GM12873 (cell line): Measurements from ENCODE around the gene HSH2D.

ENCODE experiments used
- TF ChIP-seq, protein P1 (sequence below): IDR thresholded peaks from 2 replicates; pipeline ENCODE4 v1.5.1; 2012; ENCODE audit warnings: low read depth, mild to moderate bottlenecking, moderate library complexity, low read length, control low read depth; ENCODE audit not compliant: insufficient read depth; ENCODE audit errors: missing control alignments

HSH2D gene

DNA sequence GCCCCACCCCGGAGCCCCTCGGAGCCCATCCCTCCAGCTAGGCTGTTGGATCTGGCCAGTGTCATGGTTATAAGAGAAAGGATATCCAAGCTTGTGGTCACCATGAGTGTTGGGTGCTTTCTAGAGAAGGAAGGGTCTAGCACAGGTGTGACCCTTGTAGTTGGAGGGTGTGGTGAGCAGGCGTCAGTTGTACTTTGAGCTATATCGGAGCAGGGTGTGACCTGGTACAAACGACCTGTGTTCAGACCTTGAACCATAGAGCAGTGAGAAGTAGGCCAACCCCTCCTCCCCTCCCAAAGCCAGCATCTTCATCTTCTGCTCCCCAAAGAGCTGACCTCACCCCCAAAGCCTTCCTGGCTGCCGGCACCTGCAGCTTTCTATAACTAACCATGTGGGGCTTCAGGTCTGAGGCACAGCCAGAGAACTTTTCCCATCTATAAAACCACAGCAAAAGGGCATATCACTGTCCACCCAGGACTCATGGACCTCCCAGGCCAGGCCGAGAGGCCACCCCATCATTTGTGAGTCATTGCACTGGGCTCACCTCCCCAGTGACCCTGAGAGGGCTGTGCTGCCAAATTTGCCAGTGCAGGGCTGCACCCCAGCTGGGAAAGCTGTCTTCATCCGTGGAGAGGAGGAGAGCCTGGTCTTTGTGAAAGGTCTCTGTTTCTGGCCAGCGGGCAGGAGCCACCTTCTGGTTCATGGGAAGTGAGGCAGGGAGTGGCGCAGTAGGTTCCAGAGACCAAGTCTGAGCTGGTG, 17.6 kb upstream of the HSH2D start:
- TF ChIP-seq, protein P1, sequence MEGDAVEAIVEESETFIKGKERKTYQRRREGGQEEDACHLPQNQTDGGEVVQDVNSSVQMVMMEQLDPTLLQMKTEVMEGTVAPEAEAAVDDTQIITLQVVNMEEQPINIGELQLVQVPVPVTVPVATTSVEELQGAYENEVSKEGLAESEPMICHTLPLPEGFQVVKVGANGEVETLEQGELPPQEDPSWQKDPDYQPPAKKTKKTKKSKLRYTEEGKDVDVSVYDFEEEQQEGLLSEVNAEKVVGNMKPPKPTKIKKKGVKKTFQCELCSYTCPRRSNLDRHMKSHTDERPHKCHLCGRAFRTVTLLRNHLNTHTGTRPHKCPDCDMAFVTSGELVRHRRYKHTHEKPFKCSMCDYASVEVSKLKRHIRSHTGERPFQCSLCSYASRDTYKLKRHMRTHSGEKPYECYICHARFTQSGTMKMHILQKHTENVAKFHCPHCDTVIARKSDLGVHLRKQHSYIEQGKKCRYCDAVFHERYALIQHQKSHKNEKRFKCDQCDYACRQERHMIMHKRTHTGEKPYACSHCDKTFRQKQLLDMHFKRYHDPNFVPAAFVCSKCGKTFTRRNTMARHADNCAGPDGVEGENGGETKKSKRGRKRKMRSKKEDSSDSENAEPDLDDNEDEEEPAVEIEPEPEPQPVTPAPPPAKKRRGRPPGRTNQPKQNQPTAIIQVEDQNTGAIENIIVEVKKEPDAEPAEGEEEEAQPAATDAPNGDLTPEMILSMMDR, result no peak

DNA sequence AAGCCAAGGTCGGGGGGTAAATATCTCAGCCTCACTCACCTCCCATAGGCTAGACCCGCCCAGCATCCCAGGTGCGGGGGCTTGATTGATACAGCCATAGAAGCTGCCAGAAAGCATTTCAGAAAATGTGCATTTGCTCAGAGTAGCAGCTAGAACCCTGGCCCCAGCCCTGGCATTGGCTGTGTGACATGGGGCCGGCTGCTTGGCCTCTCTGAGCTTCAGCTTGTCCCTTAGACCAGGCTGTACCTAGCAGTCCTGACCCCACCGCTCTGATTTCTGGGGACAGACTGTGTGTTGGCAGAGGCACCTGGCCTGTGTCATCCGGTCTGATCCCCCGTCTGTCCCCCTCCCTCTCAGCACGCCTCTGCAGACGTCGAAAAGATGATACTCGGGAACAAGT, 16.4 kb upstream of the HSH2D start:
- TF ChIP-seq, protein P1, result no peak

DNA sequence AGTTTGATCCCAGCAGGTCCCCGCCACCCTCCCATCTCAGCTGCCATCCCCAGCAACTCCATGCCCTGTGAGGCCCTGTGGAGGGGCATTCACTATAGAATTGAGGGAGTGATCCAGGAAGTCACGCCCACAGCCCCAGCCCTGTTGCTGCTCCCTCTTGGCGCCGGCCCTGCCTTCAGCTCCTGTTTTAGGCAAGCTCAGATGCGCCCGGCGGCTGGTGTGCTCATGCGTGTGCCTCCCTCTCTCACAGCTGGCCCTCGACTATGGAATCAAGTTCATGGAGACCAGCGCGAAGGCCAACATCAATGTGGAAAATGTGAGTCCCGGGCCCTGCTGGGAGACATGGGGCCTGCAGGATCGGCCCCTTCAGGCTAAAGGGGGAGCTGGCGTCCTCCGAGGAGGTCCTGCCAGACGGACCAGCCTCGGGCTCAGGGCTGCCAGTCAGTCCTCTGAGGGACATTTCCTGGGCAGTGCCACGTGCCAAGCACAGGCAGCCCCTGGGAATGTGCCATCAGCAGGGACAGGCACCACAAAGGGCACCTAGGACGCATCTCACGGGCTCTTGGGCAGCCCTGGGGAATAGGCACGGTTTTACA, 15.6 kb upstream of the HSH2D start:
- TF ChIP-seq, protein P1, result no peak

DNA sequence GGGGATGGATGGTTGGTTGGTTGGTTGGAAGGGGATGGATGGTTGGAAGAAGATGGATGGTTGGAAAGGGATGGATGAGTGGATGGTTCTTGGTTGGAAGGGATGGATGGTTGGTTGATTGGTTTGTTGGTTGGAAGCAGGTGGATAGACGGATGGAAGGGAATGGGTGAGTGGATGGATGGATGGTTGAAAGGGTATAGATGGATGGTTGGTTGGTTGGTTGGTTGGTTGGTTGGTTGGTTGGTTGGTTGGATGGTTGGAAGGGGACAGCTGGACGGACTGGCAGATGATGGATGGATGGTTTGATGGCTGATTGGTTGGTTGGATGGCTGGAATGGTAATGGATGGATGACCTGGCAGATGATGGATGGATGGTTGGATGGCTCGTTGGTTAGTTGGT, 11.8 kb upstream of the HSH2D start:
- TF ChIP-seq, protein P1, result no peak

DNA sequence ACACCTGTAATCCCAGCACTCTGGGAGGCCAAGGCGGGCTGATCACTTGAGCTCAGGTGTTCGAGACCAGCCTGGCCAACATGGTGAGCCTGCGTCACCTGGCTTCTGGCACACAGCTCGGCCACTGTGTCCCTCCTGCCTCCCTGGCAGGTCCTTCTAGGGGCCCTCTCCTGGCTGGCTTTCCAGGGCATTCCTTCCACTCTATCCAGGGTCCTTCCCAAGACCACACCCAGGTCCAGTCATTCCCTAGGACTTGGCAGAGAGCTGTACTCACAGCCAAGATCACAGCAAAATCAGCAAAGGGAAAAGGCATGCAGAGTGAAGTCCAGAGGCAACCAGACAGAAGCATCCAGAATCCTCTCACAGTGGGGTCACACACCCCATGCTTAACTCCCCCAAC, 9.7 kb upstream of the HSH2D start:
- TF ChIP-seq, protein P1, result no peak

DNA sequence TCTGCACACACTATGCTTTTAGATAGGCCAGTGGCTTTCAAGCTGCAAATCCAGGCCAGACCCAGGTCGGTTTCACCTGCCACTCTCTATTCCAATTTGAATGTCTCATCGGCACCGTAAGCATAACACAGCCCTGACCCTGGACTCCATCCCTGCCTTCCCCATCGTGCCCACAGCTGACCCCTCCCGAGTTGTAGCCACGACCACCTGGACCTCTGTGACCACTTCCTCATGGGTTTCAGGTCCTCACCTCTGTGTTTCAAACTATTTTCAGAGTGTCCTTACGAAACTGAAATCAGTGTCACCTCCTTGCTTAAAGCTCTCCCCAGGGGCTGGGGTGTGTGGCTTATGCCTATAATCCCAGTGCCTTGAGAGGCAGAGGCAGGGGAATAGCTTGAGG, 9.0 kb upstream of the HSH2D start:
- TF ChIP-seq, protein P1, result no peak

DNA sequence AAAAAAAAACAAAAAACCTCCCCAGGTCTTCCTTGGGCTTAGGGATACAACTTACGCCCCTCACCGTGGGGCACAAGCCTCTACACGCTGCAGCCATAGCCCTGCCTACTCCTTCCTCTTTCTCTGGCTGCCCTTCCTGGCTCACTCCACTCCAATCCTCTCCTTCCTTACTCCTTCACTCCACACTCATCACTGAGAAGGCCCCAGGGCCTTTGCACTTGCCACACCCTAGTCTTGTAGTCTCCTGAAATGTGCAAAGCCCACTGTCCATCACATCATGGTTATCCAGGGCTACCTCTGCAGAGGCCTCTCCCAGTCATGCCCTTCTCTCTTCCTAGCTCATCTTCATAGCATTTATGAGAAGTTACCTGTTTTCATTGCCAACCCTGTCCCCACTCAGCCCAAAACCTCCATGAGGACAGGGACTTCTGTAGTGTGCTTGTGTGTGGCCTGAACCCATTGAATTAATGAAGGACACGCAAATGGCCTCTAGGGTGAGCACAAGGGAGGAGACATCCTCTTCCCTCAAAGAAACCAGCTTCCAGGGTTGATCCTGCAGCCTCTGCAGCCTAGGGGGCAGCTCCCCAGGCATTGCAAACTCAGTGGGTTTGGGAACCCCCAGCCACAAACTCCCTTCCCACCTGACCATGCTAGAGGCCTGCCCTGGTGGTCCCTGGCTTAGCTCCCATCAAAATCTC, 7.9 kb upstream of the HSH2D start:
- TF ChIP-seq, protein P1, result no peak
